Naive B cell (primary cell): ENCODE data around the gene AK5. TPM values are rescaled to one million over a fixed set of nuclear protein-coding genes. Genes with fewer than 3 reads are reported as not detected.

ENCODE experiments used
- ATAC-seq, 2 donors: fragments of 150-1000 bp; cut with Tn5 transposase; 2 replicates each; pipeline ENCODE4 v1.10.0; 2021; ENCODE audit warnings: low read depth in 2 of 2, mild to moderate bottlenecking in 2 of 2, moderate library complexity in 2 of 2
- DNase-seq: peaks from one replicate; pipeline ENCODE4 v3.0.0; 2022
- H3K27ac Mint-ChIP-seq, 6 donors: one replicate each; pipeline ENCODE4 v1.8.0; 2020 to 2022; ENCODE audit warnings: mild to moderate bottlenecking in 6 of 6, mixed read lengths in 6 of 6, moderate library complexity in 5 of 6, inconsistent platforms in 2 of 6
- H3K27me3 Mint-ChIP-seq, 3 donors: one replicate each; pipeline ENCODE4 v1.8.0; 2021 to 2022; ENCODE audit warnings: mixed read lengths in 3 of 3, mild to moderate bottlenecking in 1 of 3
- H3K36me3 Mint-ChIP-seq, 2 donors: one replicate each; pipeline ENCODE4 v1.8.0; 2020 to 2022; ENCODE audit warnings: mixed read lengths in 2 of 2, inconsistent platforms in 1 of 2, mild to moderate bottlenecking in 1 of 2
- H3K4me1 Mint-ChIP-seq, 3 donors: one replicate each; pipeline ENCODE4 v1.8.0; 2020 to 2022; ENCODE audit warnings: mixed read lengths in 3 of 3, inconsistent platforms in 1 of 3, mild to moderate bottlenecking in 1 of 3, moderate library complexity in 1 of 3
- H3K4me3 Mint-ChIP-seq, 8 donors: one replicate each; pipeline ENCODE4 v1.8.0; 2020 to 2022; ENCODE audit warnings: mild to moderate bottlenecking in 8 of 8, mixed read lengths in 8 of 8, moderate library complexity in 8 of 8, inconsistent platforms in 2 of 8
- H3K9me3 Mint-ChIP-seq, 7 donors: one replicate each; pipeline ENCODE4 v1.8.0; 2020 to 2022; ENCODE audit warnings: mixed read lengths in 7 of 7, mild to moderate bottlenecking in 5 of 7, inconsistent platforms in 2 of 7, moderate library complexity in 1 of 7
- polyA plus RNA-seq, 6 donors: library from polyadenylated mRNA; unstranded; fragments of 300-500 nt; fragmentation: Illumina TruSeq; gene quantifications; one replicate each; pipeline ENCODE4 v1.2.3, GENCODE V29; 2021; ENCODE audit warnings: low read depth in 6 of 6

The AK5 gene
- polyA plus RNA-seq, 6 donors from 2014 or later = 0.21 to 1.0 (median 0.36) TPM; not detected in 1

GRCh38 chr1:77579547-77579946 lies 297.7 kb downstream of the AK5 start:
- ATAC-seq (no peak), DNase-seq (no peak)
- no peaks in the 10 kb centered on the region for H3K9me3 Mint-ChIP-seq
- H3K27ac Mint-ChIP-seq = no peak overlapping the region
- peaks cover 20 to 43% of the 10 kb centered on the region in 2 donors for H3K36me3 Mint-ChIP-seq
- H3K4me3 Mint-ChIP-seq = no peak overlapping the region
- H3K4me1 Mint-ChIP-seq = no peaks in the 10 kb centered on the region
- H3K27me3 Mint-ChIP-seq = no peaks in the 10 kb centered on the region

DNA sequence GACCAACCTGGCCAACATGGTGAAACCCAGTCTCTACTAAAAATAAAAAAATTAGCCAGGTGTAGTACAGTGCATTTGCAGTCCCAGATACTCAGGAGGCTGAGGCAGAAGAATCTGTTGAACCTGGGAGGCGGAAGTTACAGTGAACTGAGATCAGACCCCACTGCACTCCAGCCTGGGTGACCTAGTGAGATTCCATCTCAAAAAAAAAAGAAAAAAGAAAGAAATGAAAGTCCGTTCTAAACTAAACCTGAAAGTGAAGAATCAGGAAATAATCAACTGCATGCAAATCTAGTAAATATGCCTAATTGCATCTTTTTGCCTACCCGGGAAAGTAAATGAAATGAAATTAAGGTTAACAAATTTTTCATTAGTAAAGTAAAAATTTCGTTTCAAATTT lies 301.1 kb downstream of the AK5 start:
- peaks cover 0 to 6% (median 3%) of the 10 kb centered on the region in 3 donors for H3K4me1 Mint-ChIP-seq
- H3K27me3 Mint-ChIP-seq = no peaks in the 10 kb centered on the region
- H3K4me3 Mint-ChIP-seq = no peak overlapping the region
- H3K9me3 Mint-ChIP-seq = no peaks in the 10 kb centered on the region
- no peak for ATAC-seq
- H3K36me3 Mint-ChIP-seq = peaks cover 9 to 31% of the 10 kb centered on the region in 2 donors
- H3K27ac Mint-ChIP-seq = no peak overlapping the region
- no peak for DNase-seq

DNA sequence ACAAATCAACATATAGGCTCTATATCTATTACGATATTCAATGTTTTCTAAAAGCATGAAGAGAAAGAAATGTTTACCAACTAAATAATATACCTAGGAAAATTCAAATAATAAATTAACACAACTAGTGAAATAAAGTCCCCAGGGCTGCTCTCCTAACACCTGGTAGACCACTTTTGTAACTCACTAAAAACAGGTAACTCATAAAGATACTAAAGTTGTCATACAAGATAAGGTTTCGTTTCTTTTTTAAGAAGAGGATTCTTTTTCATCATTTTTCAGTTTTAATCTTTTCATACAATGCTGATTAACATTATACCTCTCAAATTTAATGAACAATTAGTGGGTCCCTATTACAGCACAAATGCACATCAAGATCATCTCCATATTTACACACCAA lies 301.7 kb downstream of the AK5 start:
- no peak overlapping the region for H3K4me3 Mint-ChIP-seq

GRCh38 chr1:77584884-77585283 lies 303.1 kb downstream of the AK5 start:
- Mint-ChIP-seq H3K27me3 (no peaks in the 10 kb centered on the region), H3K27ac (no peak overlapping the region), H3K9me3 (no peaks in the 10 kb centered on the region), H3K36me3 (peaks cover 8 to 22% of the 10 kb centered on the region in 2 donors), H3K4me3 (no peak overlapping the region), H3K4me1 (peaks cover 0 to 7% (median 6%) of the 10 kb centered on the region in 3 donors)
- ATAC-seq (no peak), DNase-seq (no peak)

More for the DNA sequence above, 301.7 kb downstream of the AK5 start:
- Mint-ChIP-seq H3K36me3 (peaks cover 9 to 31% of the 10 kb centered on the region in 2 donors), H3K27me3 (no peaks in the 10 kb centered on the region), H3K27ac (no peak overlapping the region), H3K4me1 (peaks cover 0 to 6% (median 3%) of the 10 kb centered on the region in 3 donors), H3K9me3 (no peaks in the 10 kb centered on the region)
- DNase-seq = no peak
- no peak for ATAC-seq

DNA sequence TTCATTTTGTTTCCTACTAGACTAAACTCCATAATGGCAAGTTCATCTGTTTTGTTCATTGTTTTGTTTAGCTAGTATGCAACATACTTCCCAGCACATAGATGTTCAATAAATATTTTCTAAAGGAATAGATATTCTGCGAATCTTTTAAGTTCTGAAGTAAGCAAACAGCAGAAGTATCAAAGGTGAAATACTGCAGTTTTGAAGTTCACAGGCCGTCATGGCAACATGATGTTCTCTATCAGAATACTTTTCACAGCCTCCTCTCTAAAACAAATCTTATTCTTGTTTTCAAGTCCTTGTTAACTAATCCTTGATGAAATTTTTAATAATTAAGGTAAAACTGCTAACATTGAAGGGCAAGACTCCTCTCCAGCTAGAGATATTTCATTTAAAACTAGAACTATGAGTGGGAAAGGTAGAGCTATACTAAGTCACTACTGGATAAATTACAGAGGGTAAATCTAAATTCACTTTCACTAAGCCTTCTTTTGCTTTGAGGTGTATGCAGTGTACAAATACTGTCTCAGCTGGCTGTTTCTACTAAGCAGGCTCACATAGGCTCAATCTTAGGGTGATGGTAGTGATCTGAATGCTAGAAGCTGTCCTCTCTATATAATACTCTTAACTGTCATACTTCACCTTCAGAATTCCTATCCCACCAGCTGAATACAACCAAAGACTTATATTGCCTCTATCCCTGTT lies 303.9 kb downstream of the AK5 start:
- H3K36me3 Mint-ChIP-seq = peaks cover 0 to 19% of the 10 kb centered on the region in 2 donors
- DNase-seq (no peak), ATAC-seq (no peak)
- peaks cover 0 to 7% (median 6%) of the 10 kb centered on the region in 3 donors for H3K4me1 Mint-ChIP-seq
- H3K27me3 Mint-ChIP-seq = no peaks in the 10 kb centered on the region
- peak overlapping the region in 3 of 6 donors; percentile 12 to 65 (median 30) for H3K27ac Mint-ChIP-seq
- no peaks in the 10 kb centered on the region for H3K9me3 Mint-ChIP-seq
- H3K4me3 Mint-ChIP-seq = no peak overlapping the region

GRCh38 chr1:77589231-77589630 lies 307.4 kb downstream of the AK5 start:
- Mint-ChIP-seq H3K4me3 (no peak overlapping the region), H3K36me3 (peaks cover 0 to 8% of the 10 kb centered on the region in 2 donors), H3K27ac (no peak overlapping the region), H3K9me3 (no peaks in the 10 kb centered on the region), H3K27me3 (no peaks in the 10 kb centered on the region), H3K4me1 (peaks cover 7 to 20% (median 7%) of the 10 kb centered on the region in 3 donors)
- no peak for DNase-seq
- ATAC-seq = no peak

GRCh38 chr1:77590651-77591050 lies 308.8 kb downstream of the AK5 start:
- H3K36me3 Mint-ChIP-seq = peaks cover 0 to 4% of the 10 kb centered on the region in 2 donors
- no peak for ATAC-seq
- no peaks in the 10 kb centered on the region for H3K27me3 Mint-ChIP-seq
- H3K4me1 Mint-ChIP-seq = peaks cover 17 to 28% (median 20%) of the 10 kb centered on the region in 3 donors
- no peak for DNase-seq
- H3K9me3 Mint-ChIP-seq = no peaks in the 10 kb centered on the region
- H3K27ac Mint-ChIP-seq = peak overlapping the region in 1 of 6 donors; percentile 49
- H3K4me3 Mint-ChIP-seq = no peak overlapping the region

GRCh38 chr1:77592906-77593305 lies 311.1 kb downstream of the AK5 start:
- H3K4me1 Mint-ChIP-seq = peaks cover 18 to 35% (median 24%) of the 10 kb centered on the region in 3 donors
- no peak overlapping the region for H3K27ac Mint-ChIP-seq
- no peak for ATAC-seq

DNA sequence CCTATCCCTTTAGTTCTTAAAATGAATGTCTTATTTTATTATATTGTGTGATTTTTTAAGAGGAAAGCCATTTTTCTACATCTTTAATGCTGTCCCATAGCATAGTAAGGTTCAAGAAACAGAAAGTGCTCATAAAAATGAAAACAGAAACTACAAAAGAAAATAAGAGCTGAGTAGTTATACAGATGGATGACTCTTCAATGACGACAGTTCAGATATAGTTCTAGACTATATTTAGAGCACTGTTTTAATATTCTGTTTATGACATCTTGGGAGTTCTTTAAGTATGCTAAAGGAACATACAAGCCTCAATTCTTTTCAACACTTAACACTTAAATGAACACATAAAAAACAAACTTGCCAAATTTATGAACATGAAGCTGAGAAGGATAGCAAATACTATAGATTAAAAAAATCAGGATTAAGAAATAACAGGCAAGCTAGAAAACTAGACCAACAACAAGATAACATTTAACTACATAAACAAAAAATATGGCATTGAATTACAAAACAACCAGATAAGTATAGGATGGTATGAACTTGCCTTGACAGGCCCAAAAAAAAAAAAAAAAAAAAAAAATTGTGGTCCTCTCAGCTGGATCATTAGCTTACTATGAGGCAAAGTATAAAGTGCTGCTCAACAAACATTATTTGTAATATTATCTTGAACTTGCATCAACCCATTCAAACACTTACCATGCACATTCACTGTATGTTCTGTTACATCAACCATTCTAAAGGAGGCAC lies 312.7 kb downstream of the AK5 start:
- peak; percentile 41 to 57 for ATAC-seq
- Mint-ChIP-seq H3K9me3 (peaks cover 0 to 8% (median 3%) of the 10 kb centered on the region in 7 donors), H3K27ac (peak overlapping the region in 3 of 6 donors; percentile 28 to 37 (median 30)), H3K36me3 (peaks cover 14 to 17% of the 10 kb centered on the region in 2 donors), H3K4me1 (peaks cover 18 to 35% (median 23%) of the 10 kb centered on the region in 3 donors), H3K27me3 (no peaks in the 10 kb centered on the region), H3K4me3 (peak overlapping the region in 1 of 8 donors; percentile 26)
- DNase-seq = no peak

More at GRCh38 chr1:77592906-77593305, 311.1 kb downstream of the AK5 start:
- Mint-ChIP-seq H3K27me3 (no peaks in the 10 kb centered on the region), H3K4me3 (no peak overlapping the region), H3K9me3 (peaks cover 0 to 8% (median 3%) of the 10 kb centered on the region in 7 donors), H3K36me3 (peaks cover 14 to 17% of the 10 kb centered on the region in 2 donors)
- DNase-seq = no peak

GRCh38 chr1:77597310-77597709 lies 315.5 kb downstream of the AK5 start:
- Mint-ChIP-seq H3K4me3 (no peak overlapping the region), H3K27ac (no peak overlapping the region), H3K4me1 (peaks cover 15 to 29% (median 28%) of the 10 kb centered on the region in 3 donors), H3K36me3 (peaks cover 10 to 17% of the 10 kb centered on the region in 2 donors), H3K27me3 (no peaks in the 10 kb centered on the region), H3K9me3 (peaks cover 0 to 8% (median 3%) of the 10 kb centered on the region in 7 donors)
- no peak for DNase-seq
- ATAC-seq = no peak

GRCh38 chr1:77605246-77606026 lies 323.6 kb downstream of the AK5 start:
- peaks cover 36 to 37% of the 10 kb centered on the region in 2 donors for H3K36me3 Mint-ChIP-seq
- H3K9me3 Mint-ChIP-seq = peaks cover 0 to 29% (median 27%) of the 10 kb centered on the region in 7 donors
- DNase-seq (no peak), ATAC-seq (no peak)
- H3K27me3 Mint-ChIP-seq = no peaks in the 10 kb centered on the region
- H3K4me1 Mint-ChIP-seq = peaks cover 3 to 17% (median 13%) of the 10 kb centered on the region in 3 donors
- H3K4me3 Mint-ChIP-seq = peak overlapping the region in 1 of 8 donors; percentile 15
- H3K27ac Mint-ChIP-seq = no peak overlapping the region

- Mint-ChIP-seq H3K4me3 (peak overlapping the region in 1 of 8 donors; percentile 18), H3K27ac (no peak overlapping the region), H3K9me3 (peaks cover 0 to 38% (median 34%) of the 10 kb centered on the region in 7 donors), H3K27me3 (no peaks in the 10 kb centered on the region), H3K36me3 (peaks cover 48 to 51% of the 10 kb centered on the region in 2 donors), H3K4me1 (peaks cover 1 to 14% (median 4%) of the 10 kb centered on the region in 3 donors)
- DNase-seq (no peak), ATAC-seq (no peak)
Measured at GRCh38 chr1:77608893-77609292, 327.1 kb downstream of the AK5 start.
